Activated T-cell treated with anti-CD3 and anti-CD28 coated beads, Interleukin-2, amount 50 U/mL, for 4 hours (primary cell): ENCODE results near the gene NAB1. TPM values are rescaled to one million over a fixed set of nuclear protein-coding genes. Genes with fewer than 3 reads are reported as not detected.

Experiments used
- ATAC-seq, 2 donors: fragments of 200-7000 bp; cut with Tn5 transposase; one replicate each; pipeline ENCODE4 v1.10.0; 2021
- DNase-seq: peaks from one replicate; pipeline ENCODE4 v3.0.0-alpha.2; 2020
- H3K27me3 Mint-ChIP-seq: one replicate; pipeline ENCODE4 v1.8.0; 2021; ENCODE audit warnings: low read depth, mixed read lengths
- H3K36me3 Mint-ChIP-seq: one replicate; pipeline ENCODE4 v1.8.0; 2022; ENCODE audit warnings: mixed read lengths; ENCODE audit not compliant: insufficient read depth
- H3K4me1 Mint-ChIP-seq: one replicate; pipeline ENCODE4 v1.8.0; 2021; ENCODE audit warnings: low read depth, mixed read lengths
- H3K4me3 Mint-ChIP-seq: one replicate; pipeline ENCODE4 v1.8.0; 2021; ENCODE audit warnings: mild to moderate bottlenecking, moderate library complexity, mixed read lengths
- H3K9me3 Mint-ChIP-seq: one replicate; pipeline ENCODE4 v1.8.0; 2021; ENCODE audit warnings: mixed read lengths
- total RNA-seq, 3 donors: library from RNA; stranded (reverse); gene quantifications; one replicate each; pipeline ENCODE4 v1.2.1, GENCODE V29; 2021

Gene NAB1
- total RNA-seq, 3 donors from 2014 or later: 27.0 to 36.4 (median 33.8) TPM

DNA sequence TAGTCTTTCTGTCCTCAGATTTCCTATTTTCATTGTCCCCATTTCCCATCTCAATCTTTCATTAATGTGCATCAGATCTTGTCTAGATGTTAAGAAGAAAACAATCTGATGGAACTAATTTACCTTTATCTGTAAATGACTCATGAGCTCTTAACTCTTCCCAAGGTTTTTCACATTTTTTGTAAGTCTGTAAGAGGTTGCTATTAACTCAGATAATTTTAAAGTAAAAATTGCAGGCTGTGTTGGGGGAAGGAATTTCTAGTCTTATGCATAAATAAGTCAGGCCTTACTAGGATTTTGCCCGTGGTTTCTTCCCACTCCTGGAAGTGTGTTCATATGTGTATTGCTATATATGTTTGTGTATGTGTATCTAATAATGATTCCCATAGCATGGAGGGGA is 4.3 kb downstream of the NAB1 start:
- Mint-ChIP-seq H3K36me3 (no peaks in the 10 kb centered on the region), H3K9me3 (no peaks in the 10 kb centered on the region), H3K27me3 (no peaks in the 10 kb centered on the region), H3K4me1 (peaks cover 44% of the 10 kb centered on the region), H3K4me3 (no peak overlapping the region)
- ATAC-seq (no peak), DNase-seq (no peak)

DNA sequence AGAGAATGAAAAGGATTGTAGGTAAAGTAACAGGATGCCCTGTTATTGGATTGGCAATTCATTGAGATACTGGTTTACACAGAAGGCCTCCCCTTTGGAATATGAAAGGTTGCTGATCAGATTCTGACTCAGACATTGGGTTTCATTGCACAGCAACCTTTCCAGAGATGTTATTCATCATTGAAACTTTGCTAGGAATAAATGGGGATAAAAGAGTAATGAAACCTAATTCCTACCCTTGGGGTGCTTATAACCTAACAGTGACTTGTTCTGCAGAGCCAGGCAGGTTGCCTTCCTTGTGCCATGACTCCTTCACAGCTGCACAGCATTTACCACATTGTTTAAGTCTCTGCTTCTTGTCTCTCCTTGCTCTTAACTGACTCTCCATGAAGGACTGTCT is 5.0 kb downstream of the NAB1 start:
- no peak for ATAC-seq
- Mint-ChIP-seq H3K36me3 (peaks cover 1% of the 10 kb centered on the region), H3K27me3 (no peaks in the 10 kb centered on the region), H3K9me3 (no peaks in the 10 kb centered on the region), H3K4me1 (peaks cover 49% of the 10 kb centered on the region), H3K4me3 (no peak overlapping the region)
- DNase-seq: no peak

DNA sequence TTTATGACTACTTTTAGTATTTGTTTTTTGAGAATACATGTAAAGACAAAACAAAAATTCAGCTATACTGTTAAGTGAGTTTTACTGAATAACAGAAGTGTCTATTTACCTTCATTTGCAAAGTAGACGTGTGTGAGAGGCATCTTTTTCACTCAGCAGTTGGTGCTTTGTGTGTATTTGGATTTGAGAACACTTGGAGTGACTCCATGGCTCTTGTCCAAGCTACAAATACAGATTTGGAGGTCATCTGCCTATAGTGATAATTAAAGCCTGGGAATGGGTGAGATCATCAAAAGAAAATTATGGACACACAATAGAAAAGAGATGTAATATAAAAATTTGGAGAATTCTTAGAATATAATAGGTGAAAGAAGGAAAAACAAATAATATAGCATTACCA is 6.2 kb downstream of the NAB1 start:
- Mint-ChIP-seq H3K27me3 (no peaks in the 10 kb centered on the region), H3K9me3 (no peaks in the 10 kb centered on the region), H3K36me3 (peaks cover 10% of the 10 kb centered on the region), H3K4me1 (peaks cover 49% of the 10 kb centered on the region), H3K4me3 (no peak overlapping the region)
- no peak for DNase-seq
- ATAC-seq: no peak

DNA sequence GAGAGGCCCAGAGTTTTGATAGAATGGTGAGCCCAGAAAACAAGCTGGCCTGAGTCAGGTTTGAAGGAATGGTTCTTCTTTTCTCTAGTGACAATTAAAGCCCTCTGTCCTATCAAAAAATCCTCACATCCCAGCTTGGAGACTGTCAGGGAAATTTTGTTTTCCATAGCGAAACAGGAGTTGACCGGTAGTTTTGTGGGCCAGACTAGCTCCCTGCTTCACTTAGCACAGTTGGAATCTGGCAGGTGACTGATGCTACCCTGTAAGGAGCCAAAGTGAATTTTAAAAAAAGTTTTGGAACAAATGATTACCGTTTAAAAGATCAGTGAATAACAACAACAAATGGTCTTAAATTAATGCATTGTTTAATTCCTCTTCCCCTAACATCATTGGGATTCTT is 6.7 kb downstream of the NAB1 start:
- no peak for DNase-seq
- H3K27me3 Mint-ChIP-seq: no peaks in the 10 kb centered on the region
- peaks cover 11% of the 10 kb centered on the region for H3K36me3 Mint-ChIP-seq
- peaks cover 48% of the 10 kb centered on the region for H3K4me1 Mint-ChIP-seq
- no peaks in the 10 kb centered on the region for H3K9me3 Mint-ChIP-seq
- H3K4me3 Mint-ChIP-seq: no peak overlapping the region
- no peak for ATAC-seq

DNA sequence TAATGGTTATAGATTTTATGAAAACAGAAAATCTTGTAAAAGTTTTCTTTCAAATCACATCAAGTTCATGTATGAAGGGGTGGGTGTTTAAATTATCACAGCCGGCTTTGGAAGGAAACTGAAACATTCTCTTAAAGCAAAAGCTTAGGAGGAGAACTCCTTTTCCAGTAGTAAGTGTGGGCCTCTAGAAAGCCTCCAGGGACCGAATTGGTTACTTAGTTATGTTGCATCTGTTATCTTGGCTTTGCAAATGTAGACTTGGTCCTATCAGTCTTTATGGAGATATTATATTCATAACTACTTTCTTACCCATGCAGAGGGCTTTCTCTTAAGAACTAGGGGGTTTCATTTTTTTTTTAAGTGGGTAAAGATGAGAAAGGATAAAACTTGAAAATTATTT is 7.4 kb downstream of the NAB1 start:
- no peak for DNase-seq
- H3K36me3 Mint-ChIP-seq: peaks cover 12% of the 10 kb centered on the region
- no peaks in the 10 kb centered on the region for H3K9me3 Mint-ChIP-seq
- H3K4me3 Mint-ChIP-seq: peak overlapping the region; percentile 3
- no peak for ATAC-seq
- peaks cover 47% of the 10 kb centered on the region for H3K4me1 Mint-ChIP-seq
- no peaks in the 10 kb centered on the region for H3K27me3 Mint-ChIP-seq

DNA sequence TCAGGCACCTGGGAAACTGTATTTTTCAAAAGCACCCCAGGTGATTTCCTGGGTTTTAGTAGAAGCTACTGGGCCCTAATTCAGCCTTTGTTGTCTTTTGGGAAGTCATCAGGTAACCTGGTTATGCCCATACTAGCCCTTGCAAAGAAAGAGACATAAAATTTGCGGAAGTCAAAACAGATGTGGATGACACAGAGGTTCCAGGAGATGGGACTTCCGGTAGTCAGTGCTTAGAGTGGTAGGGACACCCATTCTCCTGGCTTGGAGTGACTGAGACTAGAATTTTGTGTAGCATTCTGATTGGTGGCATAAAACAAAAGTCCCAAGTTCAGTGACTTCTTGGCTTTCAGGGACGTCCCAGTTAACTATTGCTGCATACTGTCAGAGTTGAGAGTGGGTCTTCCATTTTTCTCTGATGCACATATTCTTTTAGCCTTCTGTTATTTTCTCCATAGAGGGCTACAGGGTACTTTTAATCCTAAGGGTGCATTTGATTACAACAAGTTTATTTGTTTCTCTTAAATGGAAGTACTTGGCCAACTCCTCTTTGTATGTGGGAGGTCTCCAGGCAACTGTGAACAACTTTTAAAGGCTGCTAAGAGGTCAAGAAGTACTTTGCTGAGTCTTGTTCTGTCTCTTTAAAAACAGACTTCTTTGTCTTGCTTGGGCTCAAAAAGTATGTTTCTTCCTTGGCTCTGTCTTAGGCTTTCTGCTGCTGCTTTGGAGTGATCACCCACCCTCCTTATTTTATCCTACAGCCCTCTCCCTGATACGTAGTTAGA is 8.8 kb downstream of the NAB1 start:
- DNase-seq (no peak), ATAC-seq (no peak)
- H3K27me3 Mint-ChIP-seq: no peaks in the 10 kb centered on the region
- no peaks in the 10 kb centered on the region for H3K9me3 Mint-ChIP-seq
- no peak overlapping the region for H3K4me3 Mint-ChIP-seq
- H3K36me3 Mint-ChIP-seq: peaks cover 12% of the 10 kb centered on the region
- H3K4me1 Mint-ChIP-seq: peaks cover 52% of the 10 kb centered on the region

DNA sequence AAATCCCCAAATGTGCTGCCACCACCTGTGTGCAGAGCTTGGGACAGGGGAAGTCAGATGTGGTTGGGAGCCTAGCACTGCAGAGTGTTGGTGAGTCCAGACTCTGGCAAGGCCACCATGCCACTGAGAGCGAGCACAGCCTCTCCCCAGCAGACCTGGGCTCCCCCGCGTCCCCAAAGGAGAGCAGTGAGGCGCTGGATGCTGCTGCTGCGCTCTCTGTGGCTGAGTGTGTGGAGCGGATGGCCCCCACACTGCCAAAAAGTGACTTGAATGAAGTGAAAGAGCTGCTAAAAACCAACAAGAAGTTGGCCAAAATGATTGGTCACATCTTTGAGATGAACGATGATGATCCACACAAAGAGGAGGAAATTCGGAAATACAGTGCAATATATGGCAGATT is 10.7 kb downstream of the NAB1 start:
- Mint-ChIP-seq H3K4me1 (peaks cover 65% of the 10 kb centered on the region), H3K9me3 (no peaks in the 10 kb centered on the region), H3K36me3 (peaks cover 12% of the 10 kb centered on the region), H3K4me3 (no peak overlapping the region), H3K27me3 (no peaks in the 10 kb centered on the region)
- no peak for ATAC-seq
- no peak for DNase-seq

DNA sequence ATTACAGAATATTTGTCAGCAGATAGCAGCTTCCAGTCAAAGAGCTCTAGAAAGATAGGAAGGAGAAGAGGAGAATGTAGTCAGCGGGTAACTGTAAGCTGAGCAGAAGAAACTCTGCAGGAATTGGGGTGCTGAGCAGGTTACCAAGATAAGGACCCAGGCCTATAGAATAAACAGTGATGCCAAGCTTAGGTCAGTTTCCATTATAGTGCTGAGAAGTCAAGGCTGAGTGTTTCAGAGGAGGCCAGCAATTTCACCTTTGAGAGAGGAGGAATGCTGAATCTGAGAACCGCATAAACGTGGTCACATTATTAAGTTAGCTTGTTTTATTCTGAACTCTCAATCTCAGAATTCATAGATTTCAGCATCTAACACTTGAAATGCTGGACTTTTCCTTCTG is 13.9 kb downstream of the NAB1 start:
- no peak for ATAC-seq
- no peaks in the 10 kb centered on the region for H3K27me3 Mint-ChIP-seq
- peaks cover 3% of the 10 kb centered on the region for H3K9me3 Mint-ChIP-seq
- DNase-seq: no peak
- peaks cover 51% of the 10 kb centered on the region for H3K4me1 Mint-ChIP-seq
- no peak overlapping the region for H3K4me3 Mint-ChIP-seq
- peaks cover 21% of the 10 kb centered on the region for H3K36me3 Mint-ChIP-seq

DNA sequence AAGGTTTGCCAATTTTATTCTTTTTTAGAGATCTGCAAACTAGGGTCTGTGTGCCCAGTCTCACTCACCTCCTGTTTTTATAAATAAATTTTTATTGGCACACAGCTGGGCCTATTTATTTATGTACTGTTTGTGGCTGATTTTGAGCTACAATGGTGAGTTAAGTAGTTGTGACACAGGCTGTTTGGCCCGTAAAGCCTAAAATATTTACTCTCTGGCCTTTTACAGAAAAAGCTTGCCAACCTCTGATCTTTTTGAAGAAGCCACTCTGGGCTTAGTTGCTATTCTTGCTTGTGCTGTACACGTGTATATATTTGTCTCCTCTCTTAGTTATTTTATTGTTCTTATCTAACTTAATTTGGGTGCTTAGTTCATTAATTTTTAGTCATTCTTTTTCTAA is 14.5 kb downstream of the NAB1 start:
- Mint-ChIP-seq H3K9me3 (peaks cover 3% of the 10 kb centered on the region), H3K36me3 (peaks cover 21% of the 10 kb centered on the region), H3K4me3 (no peak overlapping the region), H3K4me1 (peaks cover 45% of the 10 kb centered on the region), H3K27me3 (no peaks in the 10 kb centered on the region)
- ATAC-seq: no peak
- DNase-seq: no peak

DNA sequence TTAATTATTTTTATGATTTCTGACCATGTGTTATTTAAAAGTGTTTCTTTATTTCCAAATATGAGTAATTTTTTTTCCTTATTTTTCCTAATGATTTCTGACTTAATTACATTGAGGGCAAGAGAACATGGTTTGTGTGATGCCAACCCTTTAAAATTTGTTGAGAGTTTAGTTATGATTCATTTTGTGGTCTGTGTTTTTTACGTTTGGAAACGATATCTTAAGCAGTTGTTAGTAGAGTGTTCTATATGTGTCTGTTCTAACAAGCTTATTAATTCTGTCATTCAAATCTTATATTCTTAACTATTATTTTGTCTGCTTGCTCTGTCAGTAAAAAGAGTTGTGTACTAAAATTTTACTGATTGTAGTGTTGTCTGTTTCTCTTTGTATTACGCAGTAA is 15.0 kb downstream of the NAB1 start:
- Mint-ChIP-seq H3K9me3 (peaks cover 3% of the 10 kb centered on the region), H3K27me3 (no peaks in the 10 kb centered on the region), H3K4me3 (no peak overlapping the region), H3K4me1 (peaks cover 41% of the 10 kb centered on the region), H3K36me3 (peaks cover 21% of the 10 kb centered on the region)
- no peak for ATAC-seq
- no peak for DNase-seq

DNA sequence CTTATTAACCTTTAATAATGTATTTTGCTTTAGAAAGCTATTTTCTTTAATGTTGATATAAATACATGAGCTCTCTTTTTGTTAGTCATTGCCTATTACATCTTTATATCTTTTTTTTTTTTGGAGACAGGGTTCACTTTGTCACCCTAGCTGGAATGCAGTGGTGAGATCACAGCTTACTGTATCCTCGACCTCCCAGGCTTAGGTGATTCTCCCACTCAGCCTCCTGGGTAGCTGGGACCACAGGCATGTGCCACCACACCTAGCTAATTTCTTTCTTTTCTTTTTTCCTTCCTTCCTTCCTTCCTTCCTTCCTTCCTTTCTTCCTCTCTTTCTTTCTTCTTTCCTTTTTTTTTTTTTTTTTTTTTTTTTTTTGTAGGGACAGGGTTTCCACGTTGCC is 15.4 kb downstream of the NAB1 start:
- DNase-seq (no peak), ATAC-seq (no peak)
- H3K27me3 Mint-ChIP-seq: no peaks in the 10 kb centered on the region
- peaks cover 38% of the 10 kb centered on the region for H3K4me1 Mint-ChIP-seq
- H3K9me3 Mint-ChIP-seq: peaks cover 3% of the 10 kb centered on the region
- H3K36me3 Mint-ChIP-seq: peaks cover 18% of the 10 kb centered on the region
- H3K4me3 Mint-ChIP-seq: no peak overlapping the region

DNA sequence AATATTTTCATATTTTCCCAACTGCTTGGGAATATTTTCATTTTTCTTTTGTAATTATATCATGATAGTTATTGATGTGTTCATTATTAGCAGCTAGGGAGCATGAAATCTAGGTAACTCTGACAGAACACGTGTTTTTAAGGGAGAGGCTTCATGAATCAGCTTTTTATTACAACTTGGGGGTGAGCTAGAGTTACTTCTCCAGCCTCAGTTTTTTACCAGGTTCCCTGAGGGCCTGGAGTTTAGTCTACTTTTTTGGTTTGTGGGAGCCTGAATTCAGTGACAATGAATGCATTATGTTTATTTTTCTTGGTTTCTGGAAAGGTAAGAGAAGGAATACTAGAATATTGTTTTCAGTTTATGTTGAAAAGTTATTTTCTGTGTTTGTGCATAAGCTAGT is 18.0 kb downstream of the NAB1 start:
- peaks cover 18% of the 10 kb centered on the region for H3K36me3 Mint-ChIP-seq
- H3K9me3 Mint-ChIP-seq: peaks cover 3% of the 10 kb centered on the region
- H3K4me3 Mint-ChIP-seq: no peak overlapping the region
- ATAC-seq: no peak
- H3K27me3 Mint-ChIP-seq: no peaks in the 10 kb centered on the region
- DNase-seq: no peak
- peaks cover 30% of the 10 kb centered on the region for H3K4me1 Mint-ChIP-seq

DNA sequence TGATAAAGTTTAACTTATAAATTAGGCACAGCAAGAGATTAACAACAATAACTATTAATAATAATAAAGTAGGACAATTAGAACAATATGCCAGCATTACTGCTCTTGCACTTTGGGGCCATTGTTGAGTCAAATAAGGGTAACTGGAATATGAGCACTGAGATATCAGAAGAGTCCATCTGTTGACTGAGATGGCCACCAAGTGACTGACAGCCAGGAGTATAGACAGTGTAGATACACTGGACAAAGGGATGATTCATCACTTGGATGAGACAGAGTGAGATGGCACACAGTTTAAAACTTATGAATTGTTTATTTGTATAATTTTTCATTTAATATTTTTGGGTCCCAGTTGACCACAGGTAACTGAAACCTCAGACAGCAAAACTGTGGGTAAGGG is 20.0 kb downstream of the NAB1 start:
- peaks cover 3% of the 10 kb centered on the region for H3K9me3 Mint-ChIP-seq

DNA sequence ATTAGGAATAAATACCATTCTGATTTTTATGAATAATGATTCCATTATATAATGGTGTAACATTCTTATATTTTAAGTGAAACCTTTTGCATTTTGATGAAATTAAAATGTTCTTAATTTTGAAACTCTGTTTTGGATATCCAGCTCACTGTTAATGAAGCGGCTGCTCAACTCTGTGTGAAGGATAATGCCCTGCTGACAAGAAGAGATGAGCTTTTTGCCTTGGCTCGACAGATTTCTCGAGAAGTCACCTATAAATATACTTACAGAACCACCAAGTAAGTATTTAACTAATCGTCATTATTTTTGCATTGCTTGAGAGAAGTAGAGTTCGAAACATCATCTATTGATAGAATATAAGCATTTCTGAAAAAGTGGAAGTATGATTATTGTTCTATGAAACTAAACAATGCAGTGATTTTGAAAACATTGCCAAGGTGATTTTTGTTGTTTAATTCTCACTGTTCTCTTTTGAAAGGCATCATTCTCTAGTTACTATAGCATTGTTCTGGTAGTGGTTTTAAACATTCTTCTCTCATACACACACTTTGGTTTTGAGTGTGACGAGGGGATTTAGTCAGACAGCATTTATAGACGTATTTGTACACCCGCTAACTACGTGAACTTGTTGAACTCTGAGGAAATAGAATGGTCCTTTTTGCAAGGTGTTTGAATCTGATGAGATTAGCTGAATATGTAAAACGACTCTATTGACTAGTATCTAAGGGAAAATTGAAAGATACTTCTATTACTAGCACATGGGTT is 21.5 kb downstream of the NAB1 start:
- DNase-seq: no peak
- Mint-ChIP-seq H3K9me3 (peaks cover under 1% of the 10 kb centered on the region), H3K36me3 (peaks cover 30% of the 10 kb centered on the region), H3K4me1 (peaks cover 33% of the 10 kb centered on the region), H3K4me3 (no peak overlapping the region), H3K27me3 (no peaks in the 10 kb centered on the region)
- ATAC-seq: no peak

More for the DNA sequence above, 20.0 kb downstream of the NAB1 start:
- Mint-ChIP-seq H3K4me1 (peaks cover 24% of the 10 kb centered on the region), H3K36me3 (peaks cover 28% of the 10 kb centered on the region), H3K4me3 (no peak overlapping the region), H3K27me3 (no peaks in the 10 kb centered on the region)
- no peak for DNase-seq
- ATAC-seq: no peak
